Stimulated activated CD4-positive, alpha-beta T cell treated with anti-CD3 and anti-CD28 coated beads, Interleukin-2, amount 100 ng/mL, for 48 hours (primary cell): ENCODE results near the gene BCAM.
A peak's percentile ranks its signal among the peaks of the same experiment; 100 is the strongest.
"Not testable (repeated sequence)": the region's sequence is repeated elsewhere in the genome, so short reads cannot be mapped to it uniquely, and the experiment has no call there.

Experiments used
- DNase-seq, 2 donors: peaks; one replicate each; pipeline ENCODE4 v3.0.0-alpha.2; 2020

Gene BCAM, protein sequence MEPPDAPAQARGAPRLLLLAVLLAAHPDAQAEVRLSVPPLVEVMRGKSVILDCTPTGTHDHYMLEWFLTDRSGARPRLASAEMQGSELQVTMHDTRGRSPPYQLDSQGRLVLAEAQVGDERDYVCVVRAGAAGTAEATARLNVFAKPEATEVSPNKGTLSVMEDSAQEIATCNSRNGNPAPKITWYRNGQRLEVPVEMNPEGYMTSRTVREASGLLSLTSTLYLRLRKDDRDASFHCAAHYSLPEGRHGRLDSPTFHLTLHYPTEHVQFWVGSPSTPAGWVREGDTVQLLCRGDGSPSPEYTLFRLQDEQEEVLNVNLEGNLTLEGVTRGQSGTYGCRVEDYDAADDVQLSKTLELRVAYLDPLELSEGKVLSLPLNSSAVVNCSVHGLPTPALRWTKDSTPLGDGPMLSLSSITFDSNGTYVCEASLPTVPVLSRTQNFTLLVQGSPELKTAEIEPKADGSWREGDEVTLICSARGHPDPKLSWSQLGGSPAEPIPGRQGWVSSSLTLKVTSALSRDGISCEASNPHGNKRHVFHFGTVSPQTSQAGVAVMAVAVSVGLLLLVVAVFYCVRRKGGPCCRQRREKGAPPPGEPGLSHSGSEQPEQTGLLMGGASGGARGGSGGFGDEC

DNA sequence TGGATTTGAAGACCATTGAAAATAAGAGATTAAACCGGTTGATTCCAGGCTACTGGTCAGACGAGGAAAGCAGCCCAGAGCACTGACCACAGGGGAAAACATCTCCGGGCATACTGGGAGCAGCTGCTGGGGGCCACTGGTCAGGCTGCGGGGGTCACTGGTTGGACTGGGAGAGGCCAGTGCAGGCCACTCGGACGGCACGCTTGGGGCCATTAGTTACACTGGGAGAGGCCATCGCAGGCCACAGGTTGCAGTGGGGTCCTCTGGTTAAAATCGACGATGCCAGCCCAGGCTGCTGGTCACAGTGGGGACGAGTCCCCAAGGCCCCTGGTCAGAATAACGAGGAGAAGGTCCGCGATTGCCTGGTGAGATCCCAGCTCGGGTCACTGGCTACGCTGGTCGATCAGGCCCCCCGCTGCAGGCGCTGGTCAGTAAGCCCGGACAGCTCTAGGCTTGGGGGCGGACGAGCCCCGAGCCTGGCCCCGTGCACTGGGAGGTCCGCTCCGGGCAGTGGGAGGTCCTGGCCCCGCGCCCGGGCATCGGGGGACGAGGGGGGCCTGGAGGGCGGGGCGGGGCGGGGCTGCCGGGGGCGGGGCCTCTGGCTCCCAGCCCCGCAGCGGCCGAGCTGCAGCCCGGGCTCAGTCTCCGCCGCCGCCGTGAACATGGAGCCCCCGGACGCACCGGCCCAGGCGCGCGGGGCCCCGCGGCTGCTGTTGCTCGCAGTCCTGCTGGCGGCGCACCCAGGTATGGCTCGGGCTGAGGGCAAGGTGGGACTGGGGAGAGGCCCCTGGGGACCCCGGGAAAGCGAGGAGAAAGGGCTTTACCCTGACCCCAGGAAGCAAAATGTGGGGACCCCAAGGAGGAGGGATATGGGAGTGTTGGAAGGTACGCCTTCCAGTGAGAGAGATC lies at the start of gene BCAM:
TSS of gene BCAM (plus strand) at position 641 of the 909 bp plus-strand sequence. CDS start at position 663, 22 bp downstream.
- no peak for DNase-seq

DNA sequence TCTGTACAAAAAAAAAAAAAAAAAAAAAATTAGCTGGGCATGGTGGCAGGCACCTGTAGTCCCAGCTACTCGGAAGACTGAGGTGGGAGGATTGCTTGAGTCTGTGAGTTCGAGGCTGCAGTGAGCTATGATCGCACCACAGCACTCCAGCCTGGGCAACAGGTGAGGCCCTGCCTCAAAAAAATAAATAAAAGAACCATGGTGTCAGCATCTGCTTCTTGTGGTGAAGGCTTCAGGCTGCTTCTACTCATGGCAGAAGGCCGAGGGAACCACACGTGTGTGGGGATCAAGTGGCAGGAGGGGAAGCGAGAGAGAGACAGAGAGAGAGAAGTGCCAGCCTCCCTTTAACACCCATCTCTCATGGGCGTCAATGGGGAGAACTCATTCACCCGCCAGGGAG lies 46.9 kb upstream of the BCAM start:
- DNase-seq, result no peak

DNA sequence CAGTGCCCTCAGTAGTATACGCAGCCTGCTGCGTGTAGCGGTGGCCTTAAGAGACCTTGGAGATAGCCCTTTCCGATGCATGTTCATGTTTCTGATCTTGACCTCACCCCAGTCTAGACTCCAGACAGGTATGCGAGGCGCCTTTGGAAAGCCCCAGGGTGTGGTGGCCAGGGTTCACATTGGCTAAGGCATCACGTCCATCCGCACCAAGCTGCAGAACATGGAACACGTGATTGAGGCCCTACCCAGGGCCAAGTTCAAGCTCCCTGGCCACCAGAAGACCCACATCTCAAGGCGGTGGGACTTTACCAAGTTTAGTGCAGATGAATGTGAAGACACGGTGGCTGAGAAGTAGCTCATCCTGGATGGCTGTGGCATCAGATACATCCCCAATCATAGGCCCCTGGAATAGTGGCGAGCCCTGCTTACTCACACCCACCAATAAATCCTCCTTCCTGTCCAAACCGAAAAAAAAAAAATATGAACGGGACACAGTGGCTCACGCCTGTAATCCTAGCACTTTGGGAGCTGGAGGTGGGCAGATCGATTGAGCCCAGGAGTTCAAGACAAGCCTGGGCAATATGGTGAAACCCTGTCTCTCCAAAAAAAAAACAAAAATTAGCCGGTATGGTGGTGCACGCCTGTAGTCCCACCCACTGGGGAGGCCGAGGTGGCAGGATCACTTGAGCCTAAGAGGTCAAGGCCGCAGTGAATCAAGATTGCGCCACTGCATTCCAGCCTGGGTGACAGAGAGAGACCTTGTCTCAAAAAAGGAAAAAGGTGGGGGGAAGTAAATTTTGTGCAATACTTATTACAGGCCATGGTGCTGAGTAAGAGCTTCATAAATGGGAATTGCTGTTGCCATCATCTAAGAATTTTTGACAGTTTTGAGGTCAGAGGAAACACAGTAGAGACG lies 43.6 kb upstream of the BCAM start:
- no peak for DNase-seq

DNA sequence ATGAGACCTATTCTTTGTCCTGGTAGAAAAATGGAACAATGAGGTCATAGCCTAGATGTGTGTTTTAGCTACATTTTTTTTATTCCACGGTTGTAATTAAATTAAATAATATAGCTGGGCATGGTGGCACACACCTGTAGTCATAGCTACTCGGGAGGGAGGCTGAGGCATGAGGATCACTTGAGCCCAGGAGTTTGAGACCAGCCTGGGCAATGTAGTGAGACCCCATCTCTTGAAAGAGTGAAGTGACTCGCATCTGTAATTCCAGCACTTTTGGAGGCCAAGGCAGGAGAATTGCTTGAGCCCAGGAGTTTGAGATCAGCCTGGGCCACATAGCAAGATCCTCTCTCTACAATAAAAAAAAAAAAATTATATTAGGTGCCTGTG lies 43.0 kb upstream of the BCAM start:
- no peak for DNase-seq

DNA sequence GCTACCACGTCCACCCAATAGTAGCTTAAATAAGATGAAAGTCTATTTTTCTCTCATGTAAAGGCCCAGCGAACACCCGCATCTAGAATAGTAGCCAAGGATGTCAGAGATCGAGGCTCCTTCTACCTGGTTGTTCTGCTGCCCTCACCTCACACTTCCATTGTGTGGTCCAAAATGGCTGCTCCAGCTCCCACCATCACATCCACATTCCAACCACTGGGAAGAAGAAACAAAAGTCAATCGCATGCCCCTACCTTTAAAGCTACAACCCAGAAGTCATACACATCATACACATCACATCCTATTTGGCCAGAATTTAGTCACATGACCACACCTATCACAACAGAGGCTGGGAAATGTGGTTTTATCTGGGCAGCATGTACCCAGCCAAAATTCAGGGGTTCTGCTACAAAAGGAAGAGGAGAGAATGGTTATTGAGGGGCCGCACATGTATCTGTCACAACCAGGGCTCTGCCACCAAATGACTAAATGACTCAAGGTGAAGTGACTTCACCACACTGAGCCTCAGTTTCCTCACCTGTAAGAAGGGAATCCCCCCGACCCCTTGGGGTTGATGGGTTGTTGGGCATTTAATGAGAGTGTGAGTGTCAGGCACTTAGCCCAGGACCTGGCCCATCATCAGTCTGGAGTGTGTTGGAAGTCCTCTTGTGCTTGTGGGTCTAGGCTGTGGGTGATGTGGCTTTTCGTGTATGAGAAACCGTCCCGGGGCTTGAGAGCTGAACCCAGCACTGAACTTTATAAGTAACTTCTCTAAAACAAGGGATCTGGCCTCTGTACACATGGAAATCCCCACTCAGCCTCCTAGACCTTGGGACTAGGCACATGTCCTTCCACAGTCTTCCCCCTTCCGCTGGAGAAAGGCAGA lies 41.4 kb upstream of the BCAM start:
- DNase-seq, result no peak

DNA sequence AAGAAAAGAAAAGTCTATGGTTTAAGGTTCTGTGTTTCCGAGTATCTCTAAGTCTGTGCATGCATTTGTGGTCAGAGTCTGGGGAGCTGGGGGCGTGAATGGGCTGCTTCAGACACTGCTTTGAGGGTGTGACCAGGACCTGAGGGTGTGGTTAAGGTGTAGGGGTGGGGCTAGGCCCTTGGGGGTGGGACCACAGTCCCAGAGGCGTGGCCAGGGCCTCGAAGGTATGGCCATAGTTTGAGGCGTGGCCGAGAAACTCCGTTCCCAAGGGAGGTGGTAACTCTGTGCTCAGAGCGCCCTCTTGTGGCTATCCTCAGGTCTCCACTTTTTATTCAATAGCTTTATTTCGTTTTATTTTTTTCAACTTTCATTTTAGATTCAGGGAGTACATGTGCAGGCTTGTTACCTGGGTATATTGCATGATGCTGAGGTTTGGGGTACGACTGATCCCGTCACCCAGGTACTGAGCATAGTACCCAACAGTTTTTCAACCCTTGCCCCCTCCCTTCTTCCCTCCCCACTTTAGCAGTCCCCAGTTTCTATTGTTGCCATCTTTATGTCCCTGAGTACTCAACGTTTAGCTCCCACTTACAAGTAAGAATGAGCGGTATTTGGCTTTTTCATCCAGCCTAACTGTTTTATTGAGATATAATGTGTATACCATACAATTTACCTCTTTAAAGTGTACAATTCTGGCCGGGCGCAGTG lies 38.2 kb upstream of the BCAM start:
- DNase-seq, result peak; percentile 99

DNA sequence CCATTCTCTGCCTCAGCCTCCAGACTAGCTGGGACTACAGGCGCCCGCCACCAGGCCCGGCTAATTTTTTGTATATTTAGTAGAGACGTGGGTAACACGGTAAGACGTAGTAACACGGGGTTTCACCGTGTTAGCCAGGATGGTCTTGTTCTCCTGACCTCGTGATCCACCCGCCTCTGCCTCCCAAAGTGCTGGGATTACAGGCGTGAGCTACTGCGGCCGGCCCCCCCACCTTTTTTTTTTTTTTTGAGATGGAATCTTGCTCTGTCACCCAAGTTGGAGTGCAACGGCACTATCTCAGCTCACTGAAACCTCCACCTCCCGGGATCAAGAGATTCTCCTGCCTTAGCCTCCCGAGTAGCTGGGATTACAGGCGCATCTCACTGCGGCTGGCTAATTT lies 36.8 kb upstream of the BCAM start:
- DNase-seq, result not testable (repeated sequence)

DNA sequence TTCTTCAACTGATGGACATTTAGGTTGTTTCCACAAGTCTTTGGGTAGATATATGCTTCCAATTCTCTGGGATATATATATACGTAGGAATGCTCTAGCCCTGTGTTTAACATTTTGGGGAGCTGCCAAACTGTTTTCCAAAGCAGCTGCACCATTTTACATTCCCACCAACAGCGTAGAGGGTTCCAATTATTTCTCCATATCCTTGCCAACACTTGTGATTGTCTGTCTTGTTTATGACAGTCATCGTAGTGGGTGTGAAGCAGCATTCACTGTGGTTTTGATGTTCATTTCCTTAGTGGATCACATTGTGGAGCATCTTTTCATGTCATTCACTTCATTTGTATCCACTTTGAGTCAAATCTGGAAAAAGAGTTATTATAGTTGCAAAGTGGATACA lies 35.9 kb upstream of the BCAM start:
- DNase-seq, result no peak

DNA sequence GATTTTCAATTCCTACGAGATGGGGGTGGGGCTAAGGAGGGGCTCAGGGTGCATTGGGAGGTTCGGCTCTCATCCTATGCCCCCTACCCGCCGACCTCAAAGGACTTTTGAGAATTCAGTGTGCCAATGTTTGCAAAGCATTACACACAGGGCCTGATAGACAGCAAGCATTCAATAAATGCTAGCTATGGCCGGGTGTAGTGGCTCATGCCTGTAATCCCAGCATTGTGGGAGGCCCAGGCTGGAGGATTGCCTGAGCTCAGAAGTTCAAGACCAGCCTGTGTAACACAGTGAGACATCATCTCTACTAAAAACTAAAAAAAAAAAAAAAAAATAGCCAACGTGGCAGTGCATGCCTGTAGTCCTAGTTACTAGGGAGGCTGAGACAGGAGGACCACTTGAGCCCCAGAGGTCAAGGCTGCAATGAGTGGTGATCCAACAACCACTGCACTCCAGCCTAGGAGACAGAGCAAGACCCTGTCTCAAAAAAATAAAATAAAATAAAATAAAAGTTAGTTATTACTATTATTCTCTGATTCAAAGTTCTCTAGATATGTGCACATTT lies 33.1 kb upstream of the BCAM start:
- no peak for DNase-seq

DNA sequence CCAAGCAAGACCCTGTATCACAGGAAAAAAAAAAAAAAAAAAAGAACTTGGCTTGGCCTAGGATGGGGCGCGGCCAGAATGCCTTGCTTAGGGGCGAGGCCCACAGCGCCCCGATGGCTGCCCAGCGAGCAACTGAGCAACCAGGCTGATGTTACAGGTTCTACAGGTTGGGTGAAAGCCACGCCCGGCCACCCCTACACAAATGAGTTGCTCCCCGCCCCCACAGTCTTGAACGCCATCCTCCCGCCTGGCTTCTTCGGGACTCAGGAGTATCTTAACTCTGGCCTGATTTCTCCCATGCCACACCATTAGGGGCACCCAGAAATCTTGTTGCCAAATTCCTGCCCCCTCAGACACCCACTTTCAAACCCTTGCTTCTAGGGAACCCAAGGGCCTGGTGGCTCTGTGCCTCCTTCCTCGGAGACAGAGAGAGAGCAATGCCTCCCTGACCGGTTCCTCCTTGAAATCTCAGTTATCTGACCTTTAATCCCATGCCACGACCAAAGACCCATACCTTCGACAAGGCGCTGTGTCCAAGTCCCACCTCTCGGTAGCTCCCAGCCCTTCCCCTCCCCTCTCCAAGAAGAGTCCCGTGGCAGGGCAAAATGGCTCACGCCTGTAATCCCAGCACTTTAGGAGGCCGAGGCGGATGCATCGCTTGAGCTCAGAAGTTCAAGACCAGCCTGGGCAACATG lies 32.4 kb upstream of the BCAM start:
- DNase-seq, result no peak

DNA sequence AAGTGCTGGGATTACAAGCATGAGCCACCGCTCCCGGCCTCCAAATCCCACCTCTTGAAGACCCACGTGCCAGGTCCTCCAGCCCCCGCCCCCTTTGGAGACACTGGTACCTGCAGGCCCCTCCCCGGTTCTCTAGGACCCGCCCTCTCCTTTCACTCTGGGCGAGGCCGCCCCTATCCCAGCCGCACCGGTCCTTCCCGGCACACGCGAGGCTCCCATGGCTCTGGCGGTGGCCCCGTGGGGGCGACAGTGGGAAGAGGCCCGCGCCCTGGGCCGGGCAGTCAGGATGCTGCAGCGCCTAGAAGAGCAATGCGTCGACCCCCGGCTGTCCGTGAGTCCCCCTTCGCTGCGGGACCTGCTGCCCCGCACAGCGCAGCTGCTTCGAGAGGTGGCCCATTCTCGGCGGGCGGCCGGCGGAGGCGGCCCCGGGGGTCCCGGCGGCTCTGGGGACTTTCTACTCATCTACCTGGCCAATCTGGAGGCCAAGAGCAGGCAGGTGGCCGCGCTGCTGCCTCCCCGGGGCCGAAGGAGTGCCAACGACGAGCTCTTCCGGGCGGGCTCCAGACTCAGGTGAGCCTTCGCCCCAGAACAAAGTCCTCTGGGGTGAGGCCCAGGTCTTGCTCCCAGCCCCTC lies 31.1 kb upstream of the BCAM start, which contains the start of gene CBLC:
TSS of gene CBLC (plus strand) at position 176 of the 633 bp plus-strand sequence. CDS start at position 218, 42 bp downstream.
- DNase-seq, result no peak

DNA sequence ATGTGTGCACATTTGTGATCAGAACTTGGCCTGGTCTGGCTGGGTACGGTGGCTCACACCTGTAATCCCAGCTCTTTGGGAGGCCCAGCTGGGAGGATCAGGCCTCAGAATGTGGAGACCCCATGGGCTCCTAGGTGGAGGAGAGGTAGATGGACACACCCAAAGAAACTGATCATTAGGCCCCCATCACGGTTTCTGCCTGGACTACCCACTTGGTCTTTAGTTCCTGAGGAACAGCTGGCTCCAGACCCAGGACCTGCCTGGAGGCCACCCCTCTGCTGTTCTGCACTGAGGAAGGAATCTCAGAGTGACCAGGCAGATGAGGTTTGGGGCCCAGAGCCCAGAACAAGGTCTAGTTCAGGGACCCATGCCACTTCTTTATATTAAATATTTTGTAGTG lies 29.8 kb upstream of the BCAM start:
- DNase-seq, result no peak

DNA sequence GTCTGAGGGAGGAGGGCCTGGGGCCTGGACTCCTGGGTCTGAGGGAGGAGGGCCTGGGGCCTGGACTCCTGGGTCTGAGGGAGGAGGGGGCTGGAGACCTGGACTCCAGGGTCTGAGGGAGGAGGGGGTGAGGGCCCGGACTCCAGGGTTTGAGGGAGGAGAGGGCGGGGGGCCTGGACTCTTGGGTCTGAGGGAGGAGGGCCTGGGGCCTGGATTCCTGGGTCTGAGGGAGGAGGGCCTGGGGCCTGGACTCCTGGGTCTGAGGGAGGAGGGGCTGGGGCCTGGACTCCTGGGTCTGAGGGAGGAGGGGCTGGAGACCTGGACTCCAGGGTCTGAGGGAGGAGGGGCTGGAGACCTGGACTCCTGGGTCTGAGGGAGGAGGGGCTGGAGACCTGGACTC lies 27.2 kb upstream of the BCAM start:
- not testable (repeated sequence) for DNase-seq

DNA sequence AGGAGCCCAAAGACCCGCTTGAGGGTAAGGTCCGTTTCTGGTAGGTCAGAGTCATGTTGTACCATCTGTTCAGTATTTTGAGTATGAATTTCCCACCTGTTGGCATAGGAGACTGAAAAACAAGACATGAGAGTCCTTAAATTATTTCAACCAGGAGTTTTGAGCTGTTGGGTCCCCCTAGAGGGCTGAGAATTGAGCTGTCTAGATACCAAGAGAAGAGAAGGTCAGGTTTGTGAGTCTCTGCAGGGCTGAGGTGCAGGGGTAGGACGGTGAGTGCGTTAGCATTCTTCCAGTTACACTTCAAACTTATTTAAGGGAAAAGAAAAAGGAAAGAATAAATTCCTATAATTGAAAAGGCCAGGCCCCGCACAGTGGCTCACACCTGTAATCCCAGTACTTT lies 26.2 kb upstream of the BCAM start:
- no peak for DNase-seq

DNA sequence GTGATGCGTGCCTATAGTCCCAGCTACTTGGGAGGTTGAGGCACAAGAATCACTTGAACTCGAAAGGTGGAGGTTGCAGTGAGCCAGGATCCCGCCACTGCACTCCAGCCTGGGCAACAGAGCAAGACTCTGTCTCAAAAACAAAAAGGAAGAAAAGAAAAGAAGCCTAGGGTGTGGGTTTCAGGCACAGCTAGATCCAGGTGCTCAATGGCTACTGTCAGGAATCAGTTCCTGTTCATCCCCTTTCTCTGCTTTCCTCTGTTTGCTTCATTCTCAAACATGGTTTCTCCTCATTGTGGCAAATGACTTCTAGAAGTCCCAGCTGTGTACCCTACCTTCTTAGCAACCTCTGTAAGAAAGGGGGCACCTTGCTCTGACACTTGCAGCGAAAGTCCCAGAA lies 25.4 kb upstream of the BCAM start:
- DNase-seq, result no peak

DNA sequence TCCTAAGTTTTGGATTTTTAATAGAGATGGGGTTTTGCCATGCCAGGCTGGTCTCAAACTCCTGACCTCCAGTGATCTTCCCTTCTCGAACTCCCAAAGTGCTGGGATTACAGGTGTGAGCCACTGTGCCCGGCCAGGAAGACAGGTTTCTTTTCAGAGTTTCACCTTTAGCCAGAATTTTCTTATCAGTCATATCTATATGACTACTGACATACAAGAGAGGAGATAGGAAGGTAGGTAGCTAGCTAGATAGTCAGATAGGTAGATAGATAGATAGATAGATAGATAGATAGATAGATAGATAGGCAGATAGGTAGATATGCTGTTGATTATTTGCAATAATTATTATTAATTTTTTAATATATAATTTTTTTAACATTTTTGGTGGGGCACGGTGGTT lies 23.6 kb upstream of the BCAM start:
- DNase-seq, result no peak

DNA sequence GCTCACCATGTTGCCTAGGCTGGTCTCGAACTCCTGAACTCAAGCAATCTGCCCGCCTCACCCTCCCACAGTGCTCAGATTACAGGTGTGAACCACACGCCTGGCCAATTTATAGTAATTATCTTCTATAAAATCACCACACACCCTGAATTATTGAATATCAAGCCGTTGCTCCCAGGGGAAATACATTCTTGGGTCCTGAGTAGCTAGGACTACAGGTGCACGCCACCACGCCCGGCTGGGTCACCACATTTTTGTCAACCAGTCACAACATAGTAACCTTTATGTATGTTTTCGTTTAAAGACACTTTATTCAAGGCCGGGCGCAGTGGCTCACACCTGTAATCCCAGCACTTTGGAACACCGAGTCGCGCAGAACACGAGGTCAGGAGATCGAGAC lies 22.9 kb upstream of the BCAM start:
- DNase-seq, result no peak

DNA sequence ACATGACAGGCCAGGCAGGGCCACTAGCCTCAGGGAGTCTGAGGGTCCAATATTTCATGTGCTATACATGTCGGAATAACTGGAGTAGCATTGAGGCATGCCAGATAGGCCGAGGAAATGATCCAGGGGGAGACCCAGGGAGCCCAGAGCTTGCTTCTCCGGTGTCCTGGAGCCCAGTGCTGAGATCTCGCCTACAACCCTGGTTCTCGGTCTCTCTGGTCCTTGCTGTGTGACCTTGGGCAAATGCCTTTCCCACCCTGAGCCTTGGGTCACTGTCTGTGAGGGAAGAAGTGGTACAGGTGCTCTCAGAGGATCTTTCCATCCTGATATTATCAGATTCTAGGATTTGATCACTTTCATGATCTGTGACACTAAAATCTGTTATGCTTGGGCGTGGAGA lies 19.9 kb upstream of the BCAM start:
- DNase-seq, result no peak

DNA sequence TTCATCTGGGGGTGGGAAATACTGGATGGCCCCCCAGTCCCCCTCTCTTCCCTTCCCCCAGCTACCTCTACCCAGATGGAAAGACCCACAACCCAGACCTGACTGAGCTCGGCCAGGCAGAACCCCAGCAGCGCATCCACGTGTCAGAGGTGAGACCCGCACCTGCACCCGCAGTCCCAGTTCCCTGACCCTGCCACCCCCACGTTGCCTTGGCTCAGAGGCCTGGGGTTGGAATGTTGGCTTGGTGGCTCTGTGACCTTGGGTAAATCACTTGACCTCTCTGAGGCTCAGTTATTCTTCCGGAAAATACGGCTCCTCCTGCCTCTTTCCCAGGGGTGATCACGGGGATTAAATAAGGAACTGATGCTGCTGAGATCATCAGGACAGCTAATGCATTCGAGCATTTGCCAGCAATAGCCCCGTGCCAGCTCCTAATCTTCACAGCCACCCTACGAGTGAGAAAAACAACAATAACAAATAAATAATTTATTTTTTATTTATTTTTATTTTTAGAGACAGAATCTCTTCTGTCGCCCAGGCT lies 18.9 kb upstream of the BCAM start:
- DNase-seq, result no peak
